ENCODE measurements around the gene ATP6V0A1.
A peak's percentile ranks its signal among the peaks of the same experiment; 100 is the strongest.

DNA sequence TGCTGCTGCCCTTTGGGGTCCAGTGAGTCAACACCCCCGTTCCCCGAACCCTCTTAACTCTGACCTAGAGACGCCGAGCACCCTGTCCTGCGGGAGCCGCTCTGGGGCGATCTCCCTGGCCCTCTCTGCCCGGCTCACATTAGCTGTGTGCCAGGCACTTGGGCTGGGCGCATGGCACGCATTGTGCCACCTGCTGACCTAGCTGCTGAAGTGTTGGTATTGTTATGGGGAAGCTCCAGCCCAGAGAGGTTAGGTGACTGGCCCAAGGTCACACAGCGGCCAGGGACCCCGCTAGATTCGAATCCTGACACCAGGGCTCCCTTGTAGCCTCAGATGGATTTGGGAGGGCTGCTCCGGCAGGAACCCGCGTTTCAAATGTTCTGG is 95.2 kb downstream of the ATP6V0A1 start:
- peak in 1 of 4 donors; percentile 13 for TF ChIP-seq POLR2A (IDR thresholded peaks at IDR 0.05)
- TF ChIP-seq, protein P1, sequence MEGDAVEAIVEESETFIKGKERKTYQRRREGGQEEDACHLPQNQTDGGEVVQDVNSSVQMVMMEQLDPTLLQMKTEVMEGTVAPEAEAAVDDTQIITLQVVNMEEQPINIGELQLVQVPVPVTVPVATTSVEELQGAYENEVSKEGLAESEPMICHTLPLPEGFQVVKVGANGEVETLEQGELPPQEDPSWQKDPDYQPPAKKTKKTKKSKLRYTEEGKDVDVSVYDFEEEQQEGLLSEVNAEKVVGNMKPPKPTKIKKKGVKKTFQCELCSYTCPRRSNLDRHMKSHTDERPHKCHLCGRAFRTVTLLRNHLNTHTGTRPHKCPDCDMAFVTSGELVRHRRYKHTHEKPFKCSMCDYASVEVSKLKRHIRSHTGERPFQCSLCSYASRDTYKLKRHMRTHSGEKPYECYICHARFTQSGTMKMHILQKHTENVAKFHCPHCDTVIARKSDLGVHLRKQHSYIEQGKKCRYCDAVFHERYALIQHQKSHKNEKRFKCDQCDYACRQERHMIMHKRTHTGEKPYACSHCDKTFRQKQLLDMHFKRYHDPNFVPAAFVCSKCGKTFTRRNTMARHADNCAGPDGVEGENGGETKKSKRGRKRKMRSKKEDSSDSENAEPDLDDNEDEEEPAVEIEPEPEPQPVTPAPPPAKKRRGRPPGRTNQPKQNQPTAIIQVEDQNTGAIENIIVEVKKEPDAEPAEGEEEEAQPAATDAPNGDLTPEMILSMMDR (IDR thresholded peaks at IDR 0.05): peak in 1 of 6 experiments; percentile 9
